SK-N-SH treated with all-trans-retinoic acid at 6 μM for 48 hours (cell line): Measurements from ENCODE around the gene SRP72.
"Not testable (repeated sequence)": the region's sequence is repeated elsewhere in the genome, so short reads cannot be mapped to it uniquely, and the experiment has no call there.

ENCODE experiments used
- ATAC-seq: fragments of 200-7000 bp; cut with Tn5 transposase; 3 replicates; pipeline ENCODE4 v1.9.1; 2020; ENCODE audit warnings: mild to moderate bottlenecking, moderate library complexity
- ARNTL ChIP-seq: fragments of 450-650 bp; formaldehyde crosslinking; IDR thresholded peaks from 2 replicates; pipeline ENCODE4 v1.5.0; 2020; ENCODE audit warnings: low read depth, mild to moderate bottlenecking, moderate library complexity, borderline replicate concordance
- BACH2 ChIP-seq: fragments of 250-450 bp; sonication (Bioruptor Pico); IDR thresholded peaks from 2 replicates; pipeline ENCODE4 v1.9.0; 2021; ENCODE audit warnings: mild to moderate bottlenecking, borderline replicate concordance
- CSDC2 ChIP-seq: fragments of 250-450 bp; sonication (Bioruptor Pico); IDR thresholded peaks from 2 replicates; pipeline ENCODE4 v1.5.0; 2020; ENCODE audit warnings: mild to moderate bottlenecking, moderate library complexity
- GLIS3 ChIP-seq: fragments of 250-450 bp; sonication (Bioruptor Pico); IDR thresholded peaks from 2 replicates; pipeline ENCODE4 v1.5.0; 2020; ENCODE audit warnings: mild to moderate bottlenecking, moderate library complexity
- ISL1 ChIP-seq: fragments of 250-450 bp; sonication (Bioruptor Pico); IDR thresholded peaks from 2 replicates; pipeline ENCODE4 v2.1.2; 2022; ENCODE audit warnings: mild to moderate bottlenecking, moderate library complexity
- OSR1 ChIP-seq: fragments of 250-450 bp; sonication (Bioruptor Pico); IDR thresholded peaks from 2 replicates; pipeline ENCODE4 v1.8.0; 2022; ENCODE audit warnings: moderate library complexity, mild to moderate bottlenecking, inconsistent platforms
- RARB ChIP-seq: fragments of 250-450 bp; sonication (Bioruptor Pico); IDR thresholded peaks from 2 replicates; pipeline ENCODE4 v1.8.0; 2021; ENCODE audit warnings: mild to moderate bottlenecking, moderate library complexity
- SNAI2 ChIP-seq: fragments of 250-450 bp; sonication (Bioruptor Pico); IDR thresholded peaks from 2 replicates; pipeline ENCODE4 v1.5.0; 2020; ENCODE audit warnings: mild to moderate bottlenecking, moderate library complexity
- TOX ChIP-seq: fragments of 250-450 bp; sonication (Bioruptor Pico); IDR thresholded peaks from 2 replicates; pipeline ENCODE4 v1.8.0; 2021; ENCODE audit warnings: mild to moderate bottlenecking, moderate library complexity, borderline replicate concordance
- TSHZ2 ChIP-seq: fragments of 250-450 bp; sonication (Bioruptor Pico); IDR thresholded peaks from 2 replicates; pipeline ENCODE4 v1.5.0; 2020; ENCODE audit warnings: mild to moderate bottlenecking, moderate library complexity
- ZC3H10 ChIP-seq: fragments of 250-450 bp; sonication (Bioruptor Pico); IDR thresholded peaks from 2 replicates; pipeline ENCODE4 v1.5.1; 2021; ENCODE audit warnings: mild to moderate bottlenecking, moderate library complexity
- ZFP3 ChIP-seq: fragments of 250-450 bp; sonication (Bioruptor Pico); IDR thresholded peaks from 2 replicates; pipeline ENCODE4 v1.5.0; 2020; ENCODE audit warnings: mild to moderate bottlenecking, moderate library complexity
- ZFP30 ChIP-seq: fragments of 450-650 bp; formaldehyde crosslinking; IDR thresholded peaks from 2 replicates; pipeline ENCODE4 v1.5.0; 2022; ENCODE audit warnings: mild to moderate bottlenecking, moderate library complexity
- ZNF565 ChIP-seq: fragments of 450-650 bp; formaldehyde crosslinking; conservative IDR thresholded peaks from 2 replicates; pipeline ENCODE4 v1.5.0; 2020; ENCODE audit warnings: low read depth, mild to moderate bottlenecking, moderate library complexity
- ZNF8 ChIP-seq: fragments of 450-650 bp; formaldehyde crosslinking; IDR thresholded peaks from 2 replicates; pipeline ENCODE4 v1.5.0; 2020; ENCODE audit warnings: mild to moderate bottlenecking, moderate library complexity
- TF ChIP-seq, protein P1 (sequence below): fragments of 250-450 bp; sonication (Bioruptor Pico); IDR thresholded peaks from 2 replicates; pipeline ENCODE4 v1.5.1; 2021; ENCODE audit warnings: mild to moderate bottlenecking, moderate library complexity
- TF ChIP-seq, protein P2 (sequence below): fragments of 250-450 bp; sonication (Bioruptor Pico); IDR thresholded peaks from 2 replicates; pipeline ENCODE4 v1.8.0; 2021; ENCODE audit warnings: low read depth, mild to moderate bottlenecking, moderate library complexity, borderline replicate concordance
- TF ChIP-seq, protein P3 (sequence below): fragments of 250-450 bp; sonication (Bioruptor Pico); IDR thresholded peaks from 2 replicates; pipeline ENCODE4 v1.8.0; 2020; ENCODE audit warnings: mild to moderate bottlenecking, moderate library complexity, borderline replicate concordance
- TF ChIP-seq, protein P4 (sequence below): fragments of 250-450 bp; sonication (Bioruptor Pico); IDR thresholded peaks from 2 replicates; pipeline ENCODE4 v1.5.1; 2020; ENCODE audit warnings: low read depth, mild to moderate bottlenecking, moderate library complexity

Gene SRP72

DNA sequence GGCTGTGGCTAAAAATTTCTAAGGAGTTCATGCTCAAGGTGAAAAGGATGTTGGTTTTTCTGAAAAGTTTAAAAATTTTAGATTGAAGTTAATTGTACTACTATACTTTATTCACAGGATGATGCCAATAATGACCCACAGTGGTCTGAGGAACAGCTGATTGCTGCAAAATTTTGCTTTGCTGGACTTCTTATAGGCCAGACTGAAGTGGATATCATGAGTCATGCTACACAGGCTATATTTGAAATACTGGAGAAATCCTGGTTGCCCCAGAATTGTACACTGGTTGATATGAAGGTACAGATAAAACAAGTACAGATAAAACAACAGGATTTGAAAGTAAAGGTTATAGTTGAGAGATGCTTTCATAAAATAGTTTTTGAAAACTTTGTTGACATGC is 19.1 kb upstream of the SRP72 start (continued):
- TF ChIP-seq, protein P1, sequence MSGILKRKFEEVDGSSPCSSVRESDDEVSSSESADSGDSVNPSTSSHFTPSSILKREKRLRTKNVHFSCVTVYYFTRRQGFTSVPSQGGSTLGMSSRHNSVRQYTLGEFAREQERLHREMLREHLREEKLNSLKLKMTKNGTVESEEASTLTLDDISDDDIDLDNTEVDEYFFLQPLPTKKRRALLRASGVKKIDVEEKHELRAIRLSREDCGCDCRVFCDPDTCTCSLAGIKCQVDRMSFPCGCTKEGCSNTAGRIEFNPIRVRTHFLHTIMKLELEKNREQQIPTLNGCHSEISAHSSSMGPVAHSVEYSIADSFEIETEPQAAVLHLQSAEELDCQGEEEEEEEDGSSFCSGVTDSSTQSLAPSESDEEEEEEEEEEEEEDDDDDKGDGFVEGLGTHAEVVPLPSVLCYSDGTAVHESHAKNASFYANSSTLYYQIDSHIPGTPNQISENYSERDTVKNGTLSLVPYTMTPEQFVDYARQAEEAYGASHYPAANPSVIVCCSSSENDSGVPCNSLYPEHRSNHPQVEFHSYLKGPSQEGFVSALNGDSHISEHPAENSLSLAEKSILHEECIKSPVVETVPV (CRISPR knock-in tag): no peak
- TF ChIP-seq RARB (CRISPR knock-in tag) (no peak), ZFP30 (CRISPR knock-in tag) (no peak), BACH2 (no peak), TOX (CRISPR knock-in tag) (no peak), ARNTL (CRISPR knock-in tag) (no peak)

DNA sequence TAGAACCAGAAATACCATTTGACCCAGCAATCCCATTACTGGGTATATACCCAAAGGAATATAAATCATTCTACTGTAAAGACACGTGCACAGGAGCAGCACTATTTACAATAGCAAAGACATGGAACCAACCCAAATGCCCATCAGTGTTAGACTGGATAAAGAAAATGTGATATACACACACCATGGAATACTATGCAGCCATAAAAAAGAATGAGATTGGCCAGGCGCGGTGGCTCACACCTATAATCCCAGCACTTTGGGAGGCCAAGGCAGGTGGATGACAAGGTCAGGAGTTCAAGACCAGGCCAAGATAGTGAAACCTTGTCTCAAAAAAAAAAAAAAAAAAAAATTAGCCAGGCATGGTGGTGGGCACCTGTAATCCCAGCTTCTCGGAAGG is 17.9 kb upstream of the SRP72 start:
- not testable (repeated sequence) for ATAC-seq

GRCh38 chr4:56450342-56450741 is 17.1 kb upstream of the SRP72 start:
- no peak for ATAC-seq
- TF ChIP-seq OSR1 (CRISPR knock-in tag) (no peak), SNAI2 (CRISPR knock-in tag) (no peak), ZFP3 (CRISPR knock-in tag) (no peak), ZNF565 (no peak), ZC3H10 (no peak), RARB (CRISPR knock-in tag) (no peak), ZFP30 (CRISPR knock-in tag) (no peak), CSDC2 (CRISPR knock-in tag) (no peak), GLIS3 (CRISPR knock-in tag) (no peak), BACH2 (no peak), TOX (CRISPR knock-in tag) (no peak), ZNF8 (CRISPR knock-in tag) (no peak), ISL1 (no peak), TSHZ2 (CRISPR knock-in tag) (no peak)
- TF ChIP-seq, protein P2, sequence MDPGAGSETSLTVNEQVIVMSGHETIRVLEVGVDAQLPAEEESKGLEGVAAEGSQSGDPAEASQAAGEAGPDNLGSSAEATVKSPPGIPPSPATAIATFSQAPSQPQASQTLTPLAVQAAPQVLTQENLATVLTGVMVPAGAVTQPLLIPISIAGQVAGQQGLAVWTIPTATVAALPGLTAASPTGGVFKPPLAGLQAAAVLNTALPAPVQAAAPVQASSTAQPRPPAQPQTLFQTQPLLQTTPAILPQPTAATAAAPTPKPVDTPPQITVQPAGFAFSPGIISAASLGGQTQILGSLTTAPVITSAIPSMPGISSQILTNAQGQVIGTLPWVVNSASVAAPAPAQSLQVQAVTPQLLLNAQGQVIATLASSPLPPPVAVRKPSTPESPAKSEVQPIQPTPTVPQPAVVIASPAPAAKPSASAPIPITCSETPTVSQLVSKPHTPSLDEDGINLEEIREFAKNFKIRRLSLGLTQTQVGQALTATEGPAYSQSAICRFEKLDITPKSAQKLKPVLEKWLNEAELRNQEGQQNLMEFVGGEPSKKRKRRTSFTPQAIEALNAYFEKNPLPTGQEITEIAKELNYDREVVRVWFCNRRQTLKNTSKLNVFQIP (CRISPR knock-in tag): no peak
- TF ChIP-seq, protein P3, sequence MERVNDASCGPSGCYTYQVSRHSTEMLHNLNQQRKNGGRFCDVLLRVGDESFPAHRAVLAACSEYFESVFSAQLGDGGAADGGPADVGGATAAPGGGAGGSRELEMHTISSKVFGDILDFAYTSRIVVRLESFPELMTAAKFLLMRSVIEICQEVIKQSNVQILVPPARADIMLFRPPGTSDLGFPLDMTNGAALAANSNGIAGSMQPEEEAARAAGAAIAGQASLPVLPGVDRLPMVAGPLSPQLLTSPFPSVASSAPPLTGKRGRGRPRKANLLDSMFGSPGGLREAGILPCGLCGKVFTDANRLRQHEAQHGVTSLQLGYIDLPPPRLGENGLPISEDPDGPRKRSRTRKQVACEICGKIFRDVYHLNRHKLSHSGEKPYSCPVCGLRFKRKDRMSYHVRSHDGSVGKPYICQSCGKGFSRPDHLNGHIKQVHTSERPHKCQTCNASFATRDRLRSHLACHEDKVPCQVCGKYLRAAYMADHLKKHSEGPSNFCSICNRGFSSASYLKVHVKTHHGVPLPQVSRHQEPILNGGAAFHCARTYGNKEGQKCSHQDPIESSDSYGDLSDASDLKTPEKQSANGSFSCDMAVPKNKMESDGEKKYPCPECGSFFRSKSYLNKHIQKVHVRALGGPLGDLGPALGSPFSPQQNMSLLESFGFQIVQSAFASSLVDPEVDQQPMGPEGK (CRISPR knock-in tag): no peak
- TF ChIP-seq, protein P1 (CRISPR knock-in tag): no peak
- TF ChIP-seq, protein P4, sequence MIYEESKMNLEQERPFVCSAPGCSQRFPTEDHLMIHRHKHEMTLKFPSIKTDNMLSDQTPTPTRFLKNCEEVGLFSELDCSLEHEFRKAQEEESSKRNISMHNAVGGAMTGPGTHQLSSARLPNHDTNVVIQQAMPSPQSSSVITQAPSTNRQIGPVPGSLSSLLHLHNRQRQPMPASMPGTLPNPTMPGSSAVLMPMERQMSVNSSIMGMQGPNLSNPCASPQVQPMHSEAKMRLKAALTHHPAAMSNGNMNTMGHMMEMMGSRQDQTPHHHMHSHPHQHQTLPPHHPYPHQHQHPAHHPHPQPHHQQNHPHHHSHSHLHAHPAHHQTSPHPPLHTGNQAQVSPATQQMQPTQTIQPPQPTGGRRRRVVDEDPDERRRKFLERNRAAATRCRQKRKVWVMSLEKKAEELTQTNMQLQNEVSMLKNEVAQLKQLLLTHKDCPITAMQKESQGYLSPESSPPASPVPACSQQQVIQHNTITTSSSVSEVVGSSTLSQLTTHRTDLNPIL: no peak
